Measurements from ENCODE around the gene CGREF1. TPM values are rescaled to one million over a fixed set of nuclear protein-coding genes. Genes with fewer than 3 reads are reported as not detected.

The CGREF1 gene
- total RNA-seq, 2 experiments from 2014 or later, result 3.7 to 4.3 TPM

DNA sequence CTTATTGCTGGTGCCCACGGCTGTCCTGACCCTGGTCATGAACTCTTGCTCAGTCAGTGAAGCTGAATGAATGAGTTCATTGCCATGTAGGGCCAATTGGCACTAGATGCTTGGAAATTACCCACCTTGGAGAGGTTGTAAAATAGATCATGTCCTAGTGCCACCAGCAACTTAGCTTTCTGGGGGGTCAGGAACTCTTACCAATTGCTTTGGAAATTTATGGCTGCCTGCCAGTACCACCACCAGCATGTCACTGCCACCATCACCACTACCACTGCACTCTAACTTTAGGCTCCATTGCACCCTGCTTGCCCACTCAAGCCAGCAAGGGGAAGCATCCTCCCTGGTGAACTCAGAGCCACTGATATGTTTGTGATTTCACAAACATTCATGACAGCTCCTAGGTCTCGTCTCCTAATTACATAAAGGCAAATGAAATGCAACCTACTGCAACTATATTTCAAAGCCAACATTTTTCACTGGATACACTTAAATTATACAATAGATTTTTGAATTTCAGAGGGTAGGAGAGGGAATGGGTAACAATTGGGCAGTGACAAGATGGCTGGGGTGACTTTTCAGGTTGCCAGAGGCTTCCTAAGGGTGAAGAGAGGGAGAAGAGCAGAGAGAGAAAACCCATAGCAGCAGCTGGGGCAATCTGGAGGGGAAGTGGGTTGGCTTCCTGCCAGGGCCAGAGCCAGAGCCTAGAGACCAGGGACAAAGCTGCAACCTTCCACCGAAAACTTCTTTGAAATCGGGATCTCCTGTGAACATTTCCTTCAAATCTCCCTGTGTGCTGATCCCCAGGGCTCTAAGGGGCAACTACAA lies 44.0 kb downstream of the CGREF1 start:
- Mint-ChIP-seq H3K9me3 (no peaks in the 10 kb centered on the region), H3K4me1 (ENCODE audit: low read depth) (peaks cover 53% of the 10 kb centered on the region), H3K27me3 (no peaks in the 10 kb centered on the region), H3K27ac (peak overlapping the region; percentile 57), H3K36me3 (ENCODE audit: low read depth) (peaks cover 5% of the 10 kb centered on the region), H3K4me3 (no peak overlapping the region)
- ChIA-PET POLR2A (interaction anchor here (0.9 to 5.3 kb wide), 5 partner anchors 8 to 45 kb away, joined by 3 to 40 read pairs (median 8); partner anchors contain the start of gene AGBL5), CTCF (interaction anchor here (0.9 to 1.8 kb wide), 4 partner anchors 12 to 113 kb away, joined by 3 to 5 read pairs (median 3); partner anchors contain the start of gene KHK)
- ATAC-seq, result no peak
- no peak for TF ChIP-seq CTCF (IDR thresholded peaks at IDR 0.05)
- intact Hi-C loops (cut with micrococcal nuclease), result no loop called here
- peak; percentile 59 for DNase-seq

GRCh38 chr2:27073782-27074181 lies 45.1 kb downstream of the CGREF1 start:
- POLR2A ChIA-PET, result interaction anchor here (0.6 to 5.3 kb wide), 6 partner anchors 10 to 307 kb away, joined by 3 to 40 read pairs (median 6); partner anchors contain the start of genes AGBL5 and ZNF513
- CTCF ChIA-PET, result interaction anchor here (0.6 to 4.9 kb wide), 6 partner anchors 8 to 1943 kb away, joined by 3 to 32 read pairs (median 4); partner anchors contain the start of genes AGBL5 and KHK
- Mint-ChIP-seq H3K27me3 (no peaks in the 10 kb centered on the region), H3K36me3 (ENCODE audit: low read depth) (peaks cover 17% of the 10 kb centered on the region), H3K4me3 (no peak overlapping the region), H3K27ac (peak overlapping the region; percentile 26), H3K4me1 (ENCODE audit: low read depth) (peaks cover 62% of the 10 kb centered on the region), H3K9me3 (no peaks in the 10 kb centered on the region)
- TF ChIP-seq CTCF (IDR thresholded peaks at IDR 0.05), result no peak
- DNase-seq (no peak), ATAC-seq (no peak)
- intact Hi-C loops (cut with micrococcal nuclease), result no loop called here

GRCh38 chr2:27072920-27073319 lies 46.0 kb downstream of the CGREF1 start:
- peaks cover 70% of the 10 kb centered on the region for H3K4me1 Mint-ChIP-seq (ENCODE audit: low read depth)
- H3K27me3 Mint-ChIP-seq, result no peaks in the 10 kb centered on the region
- no peaks in the 10 kb centered on the region for H3K9me3 Mint-ChIP-seq
- H3K27ac Mint-ChIP-seq, result peak overlapping the region; percentile 92
- ATAC-seq, result no peak
- POLR2A ChIA-PET, result interaction anchor here (0.8 to 5.3 kb wide), 4 partner anchors 10 to 139 kb away, joined by 3 to 40 read pairs (median 16); partner anchors contain the start of genes ATRAID and SLC5A6
- H3K36me3 Mint-ChIP-seq (ENCODE audit: low read depth), result peaks cover 23% of the 10 kb centered on the region
- CTCF ChIA-PET, result interaction anchor here (1.0 to 4.9 kb wide), 3 partner anchors 9 to 207 kb away, joined by 3 to 32 read pairs (median 26); partner anchors contain the start of gene AGBL5
- peak overlapping the region; percentile 81 for H3K4me3 Mint-ChIP-seq
- TF ChIP-seq CTCF (IDR thresholded peaks at IDR 0.05), result no peak
- no peak for DNase-seq
- intact Hi-C loops (cut with micrococcal nuclease), result no loop called here

DNA sequence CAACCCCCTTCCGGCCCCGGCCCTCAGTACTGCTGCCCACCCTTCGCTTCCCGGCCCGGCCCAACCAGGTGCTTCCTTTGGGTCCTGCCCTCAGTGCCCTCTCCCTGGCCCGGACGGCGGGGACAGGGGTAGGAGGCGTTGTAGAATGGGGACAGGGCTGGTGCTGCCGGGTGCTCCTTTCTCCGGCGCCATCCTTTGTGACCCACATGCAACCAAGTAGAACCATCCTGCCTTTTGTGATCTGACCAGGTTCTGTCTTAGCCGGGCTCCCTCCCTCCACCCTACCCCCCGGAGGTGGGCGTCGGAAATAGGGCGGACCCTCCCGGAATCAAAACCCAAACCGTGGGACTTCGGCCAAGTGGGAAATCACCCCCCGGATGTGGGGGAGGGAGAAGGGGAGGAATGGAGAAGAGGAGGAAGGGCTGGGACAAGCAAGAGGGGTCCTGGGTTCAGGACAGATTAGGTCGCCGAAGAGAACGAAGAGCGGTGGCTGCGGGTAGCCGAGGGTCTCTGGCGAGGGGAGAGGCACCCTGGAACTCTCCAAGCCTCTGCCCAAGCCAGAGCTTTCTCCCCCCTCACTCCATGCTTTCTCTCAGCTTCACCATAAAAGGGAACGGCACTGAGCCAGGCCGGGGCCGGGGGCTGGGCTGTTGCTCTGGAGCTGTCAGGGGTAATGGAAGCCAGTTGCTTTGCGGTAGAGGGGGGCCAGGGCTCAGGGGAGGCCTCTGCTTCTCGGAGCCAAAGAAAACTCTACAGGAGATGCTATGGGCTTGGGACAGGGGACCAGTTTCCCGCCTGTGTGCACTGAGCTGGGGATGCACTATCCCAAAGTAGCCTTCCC lies 46.7 kb downstream of the CGREF1 start:
- no peaks in the 10 kb centered on the region for H3K9me3 Mint-ChIP-seq
- DNase-seq (peak; percentile 53), ATAC-seq (peak; percentile 41)
- CTCF ChIA-PET, result interaction anchor here (1.0 to 4.9 kb wide), 6 partner anchors 9 to 208 kb away, joined by 3 to 32 read pairs (median 4); partner anchors contain the start of gene AGBL5
- intact Hi-C loops (cut with micrococcal nuclease), result no loop called here
- H3K36me3 Mint-ChIP-seq (ENCODE audit: low read depth), result peaks cover 24% of the 10 kb centered on the region
- POLR2A ChIA-PET, result interaction anchor here (0.6 to 5.3 kb wide), 10 partner anchors 11 to 216 kb away, joined by 3 to 40 read pairs (median 4); partner anchors contain the start of genes ATRAID and SLC5A6
- H3K27ac Mint-ChIP-seq, result peak overlapping the region; percentile 92
- peaks cover 68% of the 10 kb centered on the region for H3K4me1 Mint-ChIP-seq (ENCODE audit: low read depth)
- no peaks in the 10 kb centered on the region for H3K27me3 Mint-ChIP-seq
- TF ChIP-seq CTCF (IDR thresholded peaks at IDR 0.05), result no peak
- peak overlapping the region; percentile 81 for H3K4me3 Mint-ChIP-seq

Data from activated CD8-positive, alpha-beta T cell treated with anti-CD3 and anti-CD28 coated beads for 36 hours (primary cell).